H9 (cell line): ENCODE data around the gene SIGLEC11. TPM values are rescaled to one million over a fixed set of nuclear protein-coding genes. Genes with fewer than 3 reads are reported as not detected.
A peak's percentile ranks its signal among the peaks of the same experiment; 100 is the strongest.

ENCODE experiments used
- DNase-seq: peaks from one replicate; pipeline ENCODE4 v3.0.0-alpha.2; 2017
- H2AFZ ChIP-seq: one replicate; pipeline ENCODE4 v1.6.1; 2013; ENCODE audit warnings: mild to moderate bottlenecking, low read length, control low read depth, moderate library complexity
- H2AK5ac ChIP-seq: 2 replicates; pipeline ENCODE4 v1.6.1; 2013; ENCODE audit warnings: low read length, control low read depth, mixed read lengths; ENCODE audit not compliant: insufficient read length
- H2BK120ac ChIP-seq: one replicate; pipeline ENCODE4 v1.6.1; 2013; ENCODE audit warnings: low read depth, mild to moderate bottlenecking, low read length, control low read depth, inconsistent platforms; ENCODE audit not compliant: poor library complexity, severe bottlenecking
- H2BK12ac ChIP-seq: 2 replicates; pipeline ENCODE4 v1.6.1; 2013; ENCODE audit warnings: low read length, control low read depth, mixed read lengths, low read depth; ENCODE audit not compliant: insufficient read length
- H2BK15ac ChIP-seq: 2 replicates; pipeline ENCODE4 v1.6.1; 2013; ENCODE audit warnings: low read depth, low read length, control low read depth
- H2BK20ac ChIP-seq: one replicate; pipeline ENCODE4 v1.6.1; 2013; ENCODE audit warnings: low read depth, mild to moderate bottlenecking, low read length, control low read depth, inconsistent platforms; ENCODE audit not compliant: poor library complexity, severe bottlenecking
- H2BK5ac ChIP-seq: 2 replicates; pipeline ENCODE4 v1.6.1; 2013; ENCODE audit warnings: low read length, control low read depth, mixed read lengths; ENCODE audit not compliant: insufficient read length
- H3K14ac ChIP-seq: 2 replicates; pipeline ENCODE4 v1.6.1; 2013; ENCODE audit warnings: low read length, control low read depth; ENCODE audit not compliant: insufficient read depth
- H3K18ac ChIP-seq: 2 replicates; pipeline ENCODE4 v1.6.1; 2013; ENCODE audit warnings: low read depth, mild to moderate bottlenecking, mixed read lengths, low read length, control low read depth; ENCODE audit not compliant: insufficient read length
- H3K23ac ChIP-seq: 2 replicates; pipeline ENCODE4 v1.6.1; 2013; ENCODE audit warnings: low read length, control low read depth, mixed read lengths, low read depth; ENCODE audit not compliant: insufficient read length
- H3K23me2 ChIP-seq: 2 replicates; pipeline ENCODE4 v1.6.1; 2013; ENCODE audit warnings: low read depth, mild to moderate bottlenecking, mixed read lengths, low read length, control low read depth; ENCODE audit not compliant: insufficient read length, poor library complexity, severe bottlenecking
- H3K27ac ChIP-seq: 2 replicates; pipeline ENCODE4 v1.5.1; 2013; ENCODE audit warnings: low read length, control low read depth, mixed read lengths, low read depth; ENCODE audit not compliant: insufficient read length
- H3K27me3 ChIP-seq: 2 replicates; pipeline ENCODE4 v1.6.1; 2013; ENCODE audit warnings: low read length, control low read depth, inconsistent platforms; ENCODE audit not compliant: insufficient read depth
- H3K4ac ChIP-seq: 2 replicates; pipeline ENCODE4 v1.6.1; 2013; ENCODE audit warnings: low read depth, mild to moderate bottlenecking, control low read depth, inconsistent platforms, low read length, moderate library complexity
- H3K4me1 ChIP-seq: 2 replicates; pipeline ENCODE4 v1.6.1; 2013; ENCODE audit warnings: low read length, control low read depth, inconsistent platforms; ENCODE audit not compliant: insufficient read depth
- H3K4me2 ChIP-seq: 2 replicates; pipeline ENCODE4 v1.6.1; 2013; ENCODE audit warnings: low read length, control low read depth, mixed read lengths; ENCODE audit not compliant: insufficient read length, insufficient read depth
- H3K56ac ChIP-seq: 2 replicates; pipeline ENCODE4 v1.6.1; 2013; ENCODE audit warnings: low read depth, mild to moderate bottlenecking, mixed read lengths, low read length, control low read depth; ENCODE audit not compliant: insufficient read length
- H3K79me1 ChIP-seq: 2 replicates; pipeline ENCODE4 v1.6.1; 2013; ENCODE audit warnings: low read depth, mild to moderate bottlenecking, moderate library complexity, low read length, control low read depth, inconsistent platforms; ENCODE audit not compliant: insufficient read depth, poor library complexity, severe bottlenecking
- H3K79me2 ChIP-seq: 2 replicates; pipeline ENCODE4 v1.6.1; 2013; ENCODE audit warnings: low read length, control low read depth, inconsistent platforms; ENCODE audit not compliant: insufficient read depth
- H3K9ac ChIP-seq: 2 replicates; pipeline ENCODE4 v1.6.1; 2013; ENCODE audit warnings: low read length, control low read depth, mixed read lengths; ENCODE audit not compliant: insufficient read length; ENCODE audit errors: extremely low read depth
- H3K9me3 ChIP-seq: one replicate; pipeline ENCODE4 v1.6.1; 2013; ENCODE audit warnings: low read depth, low read length, inconsistent platforms; ENCODE audit not compliant: control insufficient read depth
- H3T11ph ChIP-seq: one replicate; pipeline ENCODE4 v1.6.1; 2013; ENCODE audit warnings: mild to moderate bottlenecking, low read length, control low read depth, inconsistent platforms
- H4K20me1 ChIP-seq: one replicate; pipeline ENCODE4 v1.6.1; 2013; ENCODE audit not compliant: control insufficient read depth, insufficient read length, insufficient read depth
- H4K5ac ChIP-seq: 2 replicates; pipeline ENCODE4 v1.6.1; 2013; ENCODE audit warnings: low read depth, mild to moderate bottlenecking, mixed read lengths, low read length, control low read depth; ENCODE audit not compliant: insufficient read length
- H4K8ac ChIP-seq: replicated peaks from 2 replicates; pipeline ENCODE4 v1.6.1; 2013; ENCODE audit warnings: low read length, control low read depth, mixed read lengths, low read depth; ENCODE audit not compliant: insufficient read length
- H4K91ac ChIP-seq: 2 replicates; pipeline ENCODE4 v1.6.1; 2013; ENCODE audit warnings: low read depth, mild to moderate bottlenecking, moderate library complexity, mixed read lengths, low read length, control low read depth; ENCODE audit not compliant: insufficient read length
- H3K27ac Mint-ChIP-seq, 3 experiments: 2 replicates in 2 of 3; 3 replicates in 1 of 3; pipeline ENCODE4 v1.8.0; 2020 to 2021; ENCODE audit warnings: mixed read lengths in 3 of 3, mild to moderate bottlenecking in 1 of 3, moderate library complexity in 1 of 3
- H3K27me3 Mint-ChIP-seq: 2 replicates; pipeline ENCODE4 v1.8.0; 2021; ENCODE audit warnings: low read depth, mild to moderate bottlenecking, moderate library complexity, mixed read lengths
- H3K36me3 Mint-ChIP-seq, 3 experiments: 2 replicates in 2 of 3; 3 replicates in 1 of 3; pipeline ENCODE4 v1.8.0; 2020 to 2021; ENCODE audit warnings: low read depth in 3 of 3, mixed read lengths in 3 of 3; ENCODE audit not compliant: insufficient read depth in 1 of 3
- H3K4me1 Mint-ChIP-seq, 2 experiments: 2 replicates each; pipeline ENCODE4 v1.8.0; 2020; ENCODE audit warnings: mixed read lengths in 2 of 2
- H3K4me3 Mint-ChIP-seq, 2 experiments: 2 replicates in 1 of 2; 3 replicates in 1 of 2; pipeline ENCODE4 v1.8.0; 2020 to 2021; ENCODE audit warnings: mild to moderate bottlenecking in 2 of 2, mixed read lengths in 2 of 2, moderate library complexity in 1 of 2
- H3K9me3 Mint-ChIP-seq, 2 experiments: 2 replicates in 1 of 2; 3 replicates in 1 of 2; pipeline ENCODE4 v1.8.0; 2020; ENCODE audit warnings: mild to moderate bottlenecking in 2 of 2, mixed read lengths in 2 of 2, moderate library complexity in 1 of 2
- CTCF ChIP-seq: fragments of 200-600 bp; sonication (generic); conservative IDR thresholded peaks from 3 replicates; pipeline ENCODE4 v1.8.0; 2021; ENCODE audit warnings: antibody characterized with exemption, mild to moderate bottlenecking
- WGBS: extraction: QIAGEN DNeasy Blood & Tissue Kit; methylation state at CpG from one replicate; pipeline ENCODE4 v1.1.7; 2013; ENCODE audit warnings: missing lambda C conversion rate, low lambda C conversion rate, mixed read lengths; ENCODE audit not compliant: insufficient read length; ENCODE audit errors: extremely low coverage; 5-methylcytosine and 5-hydroxymethylcytosine counted together
- total RNA-seq: library from RNA; stranded (reverse); gene quantifications from 2 replicates; pipeline ENCODE4 v1.2.1, GENCODE V29; 2021

Gene SIGLEC11
- total RNA-seq, 1 experiment from 2014 or later: not detected

GRCh38 chr19:49912965-49913685 is 47.8 kb downstream of the SIGLEC11 start:
- Mint-ChIP-seq H3K9me3 (peaks cover 0 to 3% of the 10 kb centered on the region in 2 experiments; a peak in 1 of 5 replicates), H3K27ac (peak overlapping the region in 2 of 3 experiments; percentile 65 to 71; a peak in 2 of 7 replicates), H3K36me3 (peaks cover 60 to 86% (median 85%) of the 10 kb centered on the region in 3 experiments), H3K4me1 (peaks cover 8 to 22% of the 10 kb centered on the region in 2 experiments), H3K27me3 (no peaks in the 10 kb centered on the region), H3K4me3 (no peak overlapping the region)
- peak; percentile 74 for DNase-seq
- H3K23ac ChIP-seq: no peak overlapping the region
- no peak overlapping the region for H4K5ac ChIP-seq
- H3K9ac ChIP-seq: no peak overlapping the region
- no CpG with 5 or more reads among the region's 21 CpGs for WGBS
- no peak overlapping the region for H2BK12ac ChIP-seq
- no peak overlapping the region for H2AK5ac ChIP-seq
- TF ChIP-seq CTCF: peak; percentile 59
- H4K91ac ChIP-seq: no peak overlapping the region
- no peaks in the 10 kb centered on the region for H3K27me3 ChIP-seq
- no peak overlapping the region for H4K8ac ChIP-seq
- H3K23me2 ChIP-seq: no peaks in the 10 kb centered on the region
- H3K18ac ChIP-seq: no peak overlapping the region
- peaks cover 6% of the 10 kb centered on the region for H3K79me1 ChIP-seq
- H3K56ac ChIP-seq: no peak overlapping the region
- H2BK20ac ChIP-seq: no peak overlapping the region
- H3K4me1 ChIP-seq: no peaks in the 10 kb centered on the region
- no peaks in the 10 kb centered on the region for H3K9me3 ChIP-seq
- H3K79me2 ChIP-seq: no peaks in the 10 kb centered on the region; the same call in 1 of the 2 replicates
- H3K4ac ChIP-seq: no peak overlapping the region
- H2BK15ac ChIP-seq: no peak overlapping the region
- no peak overlapping the region for H3K27ac ChIP-seq
- no peak overlapping the region for H3T11ph ChIP-seq
- no peaks in the 10 kb centered on the region for H4K20me1 ChIP-seq
- no peak overlapping the region for H3K4me2 ChIP-seq
- no peak overlapping the region for H3K14ac ChIP-seq
- no peak overlapping the region for H2BK5ac ChIP-seq
- no peak overlapping the region for H2BK120ac ChIP-seq
- H2AFZ ChIP-seq: no peak overlapping the region
